Transverse colon (tissue), 4 donors: Measurements from ENCODE around the gene MICU2. TPM values are rescaled to one million over a fixed set of nuclear protein-coding genes. Genes with fewer than 3 reads are reported as not detected.

Experiments used
- DNase-seq: peaks from one replicate; pipeline ENCODE4 v3.0.0-alpha.2; 2019
- H3K27ac ChIP-seq, 4 donors: fragments of 200-600 bp; sonication (generic); 2 replicates each; pipeline ENCODE4 v1.5.1; 2016 to 2018; ENCODE audit warnings: inconsistent platforms in 4 of 4
- H3K27me3 ChIP-seq: fragments of 200-600 bp; sonication (generic); 2 replicates; pipeline ENCODE4 v1.5.1; 2017; ENCODE audit warnings: inconsistent platforms
- H3K36me3 ChIP-seq, 4 donors: fragments of 200-600 bp; sonication (generic); 2 replicates each; pipeline ENCODE4 v1.5.1; 2017 to 2019; ENCODE audit warnings: inconsistent platforms in 4 of 4
- H3K4me1 ChIP-seq, 4 donors: fragments of 200-600 bp; sonication (generic); 2 replicates each; pipeline ENCODE4 v1.5.1; 2017 to 2020; ENCODE audit warnings: inconsistent platforms in 4 of 4
- H3K4me3 ChIP-seq, 4 donors: fragments of 200-600 bp; sonication (generic); 1 replicate in 1 of 4; 2 replicates in 3 of 4; pipeline versions ENCODE4 v1.5.1 to v1.6.1; 2017 to 2019; ENCODE audit warnings: inconsistent platforms in 4 of 4
- H3K9me3 ChIP-seq, 2 donors: fragments of 200-600 bp; sonication (generic); 2 replicates each; pipeline ENCODE4 v1.5.1; 2017 to 2019; ENCODE audit warnings: inconsistent platforms in 2 of 2
- EP300 ChIP-seq: sonication (generic); formaldehyde crosslinking; IDR thresholded peaks from one replicate; pipeline ENCODE4 v1.6.1; 2017; ENCODE audit warnings: antibody characterized with exemption, low read depth
- POLR2A ChIP-seq: fragments of 450-650 bp; IDR thresholded peaks from one replicate; pipeline ENCODE4 v1.6.1; 2016; ENCODE audit warnings: antibody characterized with exemption, mild to moderate bottlenecking, moderate library complexity
- POLR2AphosphoS5 ChIP-seq, 3 donors: sonication (generic); formaldehyde crosslinking; IDR thresholded peaks; one replicate each; pipeline ENCODE4 v1.6.1; 2016; ENCODE audit warnings: antibody characterized with exemption in 3 of 3
- WGBS, 2 donors: methylation state at CpG; one replicate each; pipeline ENCODE4 v1.1.5; 2018; ENCODE audit warnings: low coverage in 1 of 2; 5-methylcytosine and 5-hydroxymethylcytosine counted together
- in situ Hi-C, 4 donors: fragments of 200-750 bp; cut with MboI; loops; one replicate each; pipeline versions ENCODE4 v1.15.0 to v1.15.1; 2017; ENCODE audit warnings: low sequenced_read_pairs in 3 of 4, low pct_ligation_motif_present in 1 of 4, low pct_unique_long_range_greater_than_20kb in 1 of 4
- intact Hi-C: fragments of 100-400 bp; cut with DNase I; formaldehyde crosslinking; loops from one replicate; pipeline ENCODE4 v1.15.1; 2023; ENCODE audit warnings: low total_unique reads
- total RNA-seq, 4 donors: library from RNA; depleted of rRNA; stranded (reverse); fragments of >200 nt; gene quantifications; one replicate each; pipeline ENCODE4 v1.1.0, GENCODE V29; 2016
- TF ChIP-seq, protein P1 (sequence below), 5 experiments: fragments of 200-600 bp in 3 of 5; fragments of 450-650 bp in 2 of 5; sonication (generic) in 3 of 5; IDR thresholded peaks; 1 replicate in 2 of 5; 2 replicates in 3 of 5; pipeline ENCODE4 v1.5.1; 2016 to 2017; ENCODE audit warnings: antibody characterized with exemption in 5 of 5, inconsistent platforms in 3 of 5, mild to moderate bottlenecking in 2 of 5, moderate library complexity in 1 of 5

MICU2 gene
- total RNA-seq, 4 donors from 2014 or later = 48.8 to 101 (median 90.0) TPM

DNA sequence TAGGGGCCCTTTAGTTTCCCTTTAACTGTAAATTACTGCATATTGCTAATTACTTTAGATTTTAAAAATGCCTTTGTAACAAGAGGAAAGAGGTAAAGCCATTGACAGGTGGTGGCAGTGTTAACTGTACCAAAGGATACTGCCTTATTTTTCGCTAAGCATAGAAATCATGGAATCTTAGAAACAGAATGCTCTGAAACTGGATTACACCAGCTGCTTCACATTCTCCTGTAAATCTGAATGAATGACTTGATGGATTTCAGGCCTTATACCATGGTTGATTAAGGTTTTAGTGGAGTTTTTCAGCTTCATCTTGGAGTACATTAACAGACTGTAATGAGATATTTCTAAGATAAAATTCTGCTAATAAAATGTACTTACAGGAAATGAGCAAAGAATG lies 25.2 kb downstream of the MICU2 start:
- DNase-seq = no peak
- Histone ChIP-seq H3K9me3 (peaks cover 6 to 10% of the 10 kb centered on the region in 2 donors), H3K4me1 (peaks cover 0 to 4% (median 2%) of the 10 kb centered on the region in 4 donors), H3K4me3 (no peak overlapping the region), H3K36me3 (no peaks in the 10 kb centered on the region), H3K27ac (no peak overlapping the region), H3K27me3 (no peaks in the 10 kb centered on the region)
- TF ChIP-seq, protein P1, sequence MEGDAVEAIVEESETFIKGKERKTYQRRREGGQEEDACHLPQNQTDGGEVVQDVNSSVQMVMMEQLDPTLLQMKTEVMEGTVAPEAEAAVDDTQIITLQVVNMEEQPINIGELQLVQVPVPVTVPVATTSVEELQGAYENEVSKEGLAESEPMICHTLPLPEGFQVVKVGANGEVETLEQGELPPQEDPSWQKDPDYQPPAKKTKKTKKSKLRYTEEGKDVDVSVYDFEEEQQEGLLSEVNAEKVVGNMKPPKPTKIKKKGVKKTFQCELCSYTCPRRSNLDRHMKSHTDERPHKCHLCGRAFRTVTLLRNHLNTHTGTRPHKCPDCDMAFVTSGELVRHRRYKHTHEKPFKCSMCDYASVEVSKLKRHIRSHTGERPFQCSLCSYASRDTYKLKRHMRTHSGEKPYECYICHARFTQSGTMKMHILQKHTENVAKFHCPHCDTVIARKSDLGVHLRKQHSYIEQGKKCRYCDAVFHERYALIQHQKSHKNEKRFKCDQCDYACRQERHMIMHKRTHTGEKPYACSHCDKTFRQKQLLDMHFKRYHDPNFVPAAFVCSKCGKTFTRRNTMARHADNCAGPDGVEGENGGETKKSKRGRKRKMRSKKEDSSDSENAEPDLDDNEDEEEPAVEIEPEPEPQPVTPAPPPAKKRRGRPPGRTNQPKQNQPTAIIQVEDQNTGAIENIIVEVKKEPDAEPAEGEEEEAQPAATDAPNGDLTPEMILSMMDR (IDR thresholded peaks at IDR 0.05) = no peak
- TF ChIP-seq EP300 (no peak), POLR2A (no peak), POLR2AphosphoS5 (IDR thresholded peaks at IDR 0.05) (no peak)
- intact Hi-C loops (no loop called here), in situ Hi-C loops (no loop called here)
- WGBS, 2 donors = 47 to 58% methylated on average over 1 of the region's 1 CpG

DNA sequence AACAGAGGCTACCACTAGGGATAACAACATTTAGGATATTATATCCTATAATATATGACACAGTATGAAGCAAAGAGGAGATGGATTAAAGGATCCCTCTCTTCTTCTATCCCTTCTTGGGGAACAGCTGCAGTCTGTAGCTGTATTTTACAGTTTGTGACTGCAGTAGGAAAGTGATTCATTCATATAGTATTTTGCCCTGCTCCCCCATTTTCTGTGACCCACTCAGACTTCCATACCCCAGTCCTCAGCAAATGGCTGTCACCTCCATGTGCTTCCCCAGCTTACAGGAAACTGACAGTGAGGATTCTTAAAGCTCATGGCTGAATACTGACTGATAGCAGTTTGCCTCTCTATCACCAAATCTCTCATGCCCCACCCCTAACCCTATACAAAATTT lies 27.5 kb downstream of the MICU2 start:
- TF ChIP-seq, protein P1 (IDR thresholded peaks at IDR 0.05) = no peak
- TF ChIP-seq POLR2A (no peak), POLR2AphosphoS5 (IDR thresholded peaks at IDR 0.05) (no peak), EP300 (no peak)
- H3K36me3 ChIP-seq = no peaks in the 10 kb centered on the region
- intact Hi-C loops = no loop called here
- no peak for DNase-seq
- no peak overlapping the region for H3K27ac ChIP-seq
- no peak overlapping the region for H3K4me3 ChIP-seq
- H3K27me3 ChIP-seq = no peaks in the 10 kb centered on the region
- peaks cover 0 to 4% (median 2%) of the 10 kb centered on the region in 4 donors for H3K4me1 ChIP-seq
- in situ Hi-C loops = no loop called here
- no peaks in the 10 kb centered on the region for H3K9me3 ChIP-seq

DNA sequence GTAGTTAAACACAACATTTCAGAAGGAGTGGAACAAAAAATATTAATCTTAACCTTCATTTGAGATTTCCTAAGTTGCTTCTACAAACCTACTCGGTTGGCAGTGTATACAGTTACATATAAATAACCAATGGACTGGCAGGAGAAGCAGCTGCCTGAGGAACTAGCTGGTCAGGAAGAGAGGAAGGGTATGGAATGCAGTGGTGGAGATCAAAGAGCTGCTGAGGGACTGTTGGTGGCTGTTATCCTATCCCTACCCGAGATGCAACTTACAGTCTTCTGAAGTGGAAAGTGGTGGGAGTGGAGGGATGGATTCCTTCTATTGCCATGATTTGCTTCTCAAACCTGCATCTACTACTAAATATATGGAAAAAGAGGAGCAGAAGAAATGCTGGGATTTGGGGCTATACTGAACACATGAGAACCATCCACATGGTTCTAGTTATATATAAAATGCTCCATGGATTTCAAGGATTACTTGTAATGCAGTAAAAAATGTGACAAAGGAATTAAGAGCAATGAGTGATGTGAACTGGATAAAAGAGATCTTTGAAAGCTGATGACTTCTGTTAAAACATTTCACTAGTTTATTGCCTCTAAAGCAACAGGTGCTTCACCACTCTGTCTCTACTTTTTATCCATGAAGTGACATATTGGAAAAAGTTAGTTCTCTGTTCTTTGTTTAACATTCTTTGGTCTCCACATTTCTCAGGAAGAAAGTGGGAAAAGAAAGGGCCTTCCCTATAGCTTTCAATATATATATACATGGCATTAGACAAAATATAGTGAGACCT lies 29.9 kb downstream of the MICU2 start:
- H3K9me3 ChIP-seq = no peaks in the 10 kb centered on the region
- in situ Hi-C loops = no loop called here
- intact Hi-C loops = no loop called here
- no peaks in the 10 kb centered on the region for H3K4me1 ChIP-seq
- TF ChIP-seq POLR2AphosphoS5 (IDR thresholded peaks at IDR 0.05) = no peak
- TF ChIP-seq POLR2A = no peak
- TF ChIP-seq, protein P1 (IDR thresholded peaks at IDR 0.05) = no peak
- TF ChIP-seq EP300 = no peak
- 75 to 80% methylated on average over 2 of the region's 2 CpGs for WGBS, 2 donors
- no peak for DNase-seq
- no peaks in the 10 kb centered on the region for H3K27me3 ChIP-seq
- H3K27ac ChIP-seq = no peak overlapping the region
- H3K36me3 ChIP-seq = no peaks in the 10 kb centered on the region
- H3K4me3 ChIP-seq = no peak overlapping the region

DNA sequence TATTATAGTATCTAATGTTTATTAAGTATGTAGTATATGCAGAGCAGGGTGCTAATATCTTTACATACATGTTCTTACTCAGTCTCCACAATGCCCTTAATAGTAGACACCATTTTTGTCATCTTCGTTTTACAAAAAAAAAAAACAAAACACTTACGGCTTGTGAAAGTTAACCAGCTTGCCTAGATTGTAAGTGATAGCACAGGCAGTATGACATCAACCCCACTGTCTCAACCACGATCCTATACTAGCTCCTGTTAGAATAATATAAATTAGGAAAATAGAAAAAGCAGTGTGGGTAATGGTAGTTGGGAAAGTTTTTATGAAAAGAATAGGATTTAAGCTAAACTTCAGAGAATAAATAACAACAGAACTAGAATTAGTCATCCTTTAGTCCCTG lies 34.3 kb downstream of the MICU2 start:
- in situ Hi-C loops = no loop called here
- WGBS, 2 donors = 88 to 92% methylated on average over 3 of the region's 3 CpGs
- H3K9me3 ChIP-seq = no peaks in the 10 kb centered on the region

More for the DNA sequence above, 34.3 kb downstream of the MICU2 start:
- intact Hi-C loops = no loop called here
- H3K4me1 ChIP-seq = no peaks in the 10 kb centered on the region
- no peak for DNase-seq
- H3K36me3 ChIP-seq = peaks cover 0 to 10% (median 1%) of the 10 kb centered on the region in 4 donors
- H3K4me3 ChIP-seq = no peak overlapping the region
- TF ChIP-seq EP300 = no peak
- TF ChIP-seq, protein P1 (IDR thresholded peaks at IDR 0.05) = no peak
- TF ChIP-seq POLR2AphosphoS5 (IDR thresholded peaks at IDR 0.05) = no peak
- no peak for TF ChIP-seq POLR2A
- H3K27me3 ChIP-seq = no peaks in the 10 kb centered on the region
- no peak overlapping the region for H3K27ac ChIP-seq
